KG1 (cell line): ENCODE data around the gene RAB11FIP3.
A peak's percentile ranks its signal among the peaks of the same experiment; 100 is the strongest.
"Not testable (repeated sequence)": the region's sequence is repeated elsewhere in the genome, so short reads cannot be mapped to it uniquely, and the experiment has no call there.

Experiments
- DNase-seq: peaks from one replicate; lab custom pipeline; 2025; lab: John Stamatoyannopoulos, UW

RAB11FIP3 gene

DNA sequence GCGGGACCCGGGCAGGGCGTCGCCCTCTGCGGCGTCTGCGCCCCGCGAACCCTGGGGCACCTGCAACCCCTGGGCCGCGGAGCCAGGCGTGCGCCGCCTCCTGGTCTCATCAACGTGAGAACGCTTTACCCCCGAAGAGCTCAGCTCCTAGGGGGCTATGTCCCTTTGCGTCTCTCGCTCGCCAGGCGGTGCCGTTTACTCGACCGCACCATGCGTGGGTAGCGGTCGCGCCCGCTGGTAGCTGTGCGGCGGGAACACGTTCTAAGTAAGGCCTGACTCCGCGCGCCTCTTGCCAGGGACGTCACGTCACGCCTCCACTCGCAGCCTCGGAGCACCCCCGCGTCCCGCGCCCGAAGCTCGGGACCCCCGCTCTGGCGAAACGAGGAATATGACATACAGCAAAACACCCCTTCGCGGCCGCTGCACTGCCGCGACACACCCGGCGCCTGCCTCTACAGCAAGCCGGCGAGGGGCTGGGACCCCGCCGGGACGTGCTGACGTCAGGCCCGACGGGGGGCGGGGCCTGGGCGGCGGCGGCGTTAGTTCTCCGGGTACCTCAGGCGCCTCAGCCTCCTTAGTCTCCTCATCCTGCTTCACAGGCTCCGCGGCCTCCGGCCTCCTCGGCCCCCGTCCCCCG, at the start of gene RAB11FIP3:
TSS of gene RAB11FIP3 (plus strand) at position 568 of the 637 bp plus-strand sequence. CDS start 358 bp downstream, outside the sequence.
- DNase-seq: peak; percentile 68

- no peak for DNase-seq
Observed at GRCh38 chr16:375927-376816, 49.3 kb upstream of the RAB11FIP3 start.

GRCh38 chr16:376817-377418, 48.5 kb upstream of the RAB11FIP3 start:
- no peak for DNase-seq

DNA sequence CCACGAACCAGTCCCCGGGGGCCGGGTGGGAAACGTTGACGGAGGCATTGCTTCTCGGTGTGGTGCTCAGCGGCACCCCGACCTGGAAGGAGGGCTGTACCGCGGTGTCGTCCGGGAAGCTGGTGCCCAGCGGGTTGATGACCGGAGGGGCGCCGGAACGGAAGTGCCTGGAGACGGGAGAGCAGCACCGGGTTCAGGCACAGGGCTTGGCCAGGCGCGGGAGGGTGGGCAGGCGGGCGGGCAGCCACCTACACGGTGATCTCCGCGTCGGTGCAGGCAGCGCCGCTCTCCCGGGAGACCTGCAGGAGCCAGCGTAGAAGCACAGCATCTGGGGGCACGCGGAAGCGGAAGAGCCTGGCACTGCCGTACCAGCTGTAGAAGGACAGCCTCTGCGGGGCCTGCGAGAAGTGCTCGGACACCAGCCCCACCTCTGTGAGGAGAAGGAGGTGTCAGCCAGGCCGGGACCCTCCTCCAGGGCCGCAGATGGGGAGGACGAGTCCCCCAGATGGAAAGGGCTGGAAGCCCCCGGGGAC, 48.0 kb upstream of the RAB11FIP3 start:
- DNase-seq: no peak

DNA sequence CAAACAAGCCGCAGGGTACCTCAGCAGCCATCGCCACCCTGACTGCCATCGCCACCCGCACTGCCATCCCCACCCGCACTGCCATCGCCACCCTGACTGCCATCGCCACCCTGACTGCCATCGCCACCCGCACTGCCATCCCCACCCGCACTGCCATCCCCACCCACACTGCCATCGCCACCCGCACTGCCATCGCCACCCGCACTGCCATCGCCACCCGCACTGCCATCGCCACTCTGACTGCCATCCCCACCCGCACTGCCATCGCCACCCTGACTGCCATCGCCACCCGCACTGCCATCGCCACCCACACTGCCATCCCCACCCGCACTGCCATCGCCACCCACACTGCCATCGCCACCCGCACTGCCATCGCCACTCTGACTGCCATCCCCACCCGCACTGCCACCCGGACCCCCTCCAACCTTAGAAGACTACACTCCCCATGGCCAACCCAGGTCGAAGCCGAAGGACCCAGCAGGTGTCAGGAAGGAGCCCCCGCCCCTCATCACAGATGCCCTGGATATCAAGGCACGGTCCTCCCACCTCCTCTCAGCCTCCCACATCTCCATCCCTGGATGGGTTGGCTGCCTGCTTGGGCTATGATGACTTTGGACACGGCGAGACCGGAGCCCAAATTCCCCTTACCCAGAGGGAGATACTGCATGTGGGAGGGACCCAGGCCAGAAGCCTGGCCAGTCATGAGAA, 47.2 kb upstream of the RAB11FIP3 start:
- DNase-seq: not testable (repeated sequence)

GRCh38 chr16:378821-379182, 46.6 kb upstream of the RAB11FIP3 start:
- DNase-seq: no peak

DNA sequence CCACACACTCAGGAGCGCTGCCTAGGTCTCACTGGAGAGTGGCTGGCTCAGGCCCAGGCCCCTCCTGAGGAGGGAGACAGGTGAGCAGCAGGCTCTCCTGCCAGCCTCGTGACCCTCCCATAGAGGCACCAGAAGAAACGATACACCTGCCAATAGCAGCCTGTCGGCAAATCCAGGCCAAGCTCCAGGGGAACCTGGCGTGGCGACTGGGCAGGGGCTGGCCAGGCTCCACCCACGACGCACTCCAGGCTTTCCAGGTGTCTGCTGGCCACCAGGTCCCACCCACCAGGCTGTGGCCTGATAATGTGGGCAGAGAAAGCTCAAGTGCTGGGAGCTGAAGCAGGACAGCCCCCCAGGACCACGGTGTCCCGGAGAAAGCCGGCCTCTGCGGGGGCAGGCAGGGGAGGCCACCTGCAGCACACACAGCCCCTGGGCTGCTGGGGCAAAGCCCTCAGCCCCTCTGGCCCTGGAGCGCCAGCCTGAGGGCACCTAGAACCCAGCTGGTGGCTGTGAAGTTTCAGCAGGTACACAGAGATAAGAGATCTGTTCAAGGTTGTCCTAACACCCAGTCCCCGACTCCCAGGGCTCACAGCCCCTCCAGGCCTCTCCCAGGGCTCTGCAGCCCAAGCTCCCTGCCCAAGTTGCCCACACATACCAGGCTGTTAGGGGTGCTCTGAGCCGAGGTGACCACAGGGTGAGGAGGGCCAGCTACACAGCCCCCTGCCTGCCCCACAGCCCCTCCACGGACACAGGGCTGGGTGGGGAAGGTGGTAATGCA, 46.1 kb upstream of the RAB11FIP3 start:
- no peak for DNase-seq

GRCh38 chr16:379961-380761, 45.3 kb upstream of the RAB11FIP3 start:
- DNase-seq: no peak

GRCh38 chr16:380762-381011, 44.8 kb upstream of the RAB11FIP3 start:
- DNase-seq: no peak

GRCh38 chr16:381012-381788, 44.2 kb upstream of the RAB11FIP3 start:
- no peak for DNase-seq

DNA sequence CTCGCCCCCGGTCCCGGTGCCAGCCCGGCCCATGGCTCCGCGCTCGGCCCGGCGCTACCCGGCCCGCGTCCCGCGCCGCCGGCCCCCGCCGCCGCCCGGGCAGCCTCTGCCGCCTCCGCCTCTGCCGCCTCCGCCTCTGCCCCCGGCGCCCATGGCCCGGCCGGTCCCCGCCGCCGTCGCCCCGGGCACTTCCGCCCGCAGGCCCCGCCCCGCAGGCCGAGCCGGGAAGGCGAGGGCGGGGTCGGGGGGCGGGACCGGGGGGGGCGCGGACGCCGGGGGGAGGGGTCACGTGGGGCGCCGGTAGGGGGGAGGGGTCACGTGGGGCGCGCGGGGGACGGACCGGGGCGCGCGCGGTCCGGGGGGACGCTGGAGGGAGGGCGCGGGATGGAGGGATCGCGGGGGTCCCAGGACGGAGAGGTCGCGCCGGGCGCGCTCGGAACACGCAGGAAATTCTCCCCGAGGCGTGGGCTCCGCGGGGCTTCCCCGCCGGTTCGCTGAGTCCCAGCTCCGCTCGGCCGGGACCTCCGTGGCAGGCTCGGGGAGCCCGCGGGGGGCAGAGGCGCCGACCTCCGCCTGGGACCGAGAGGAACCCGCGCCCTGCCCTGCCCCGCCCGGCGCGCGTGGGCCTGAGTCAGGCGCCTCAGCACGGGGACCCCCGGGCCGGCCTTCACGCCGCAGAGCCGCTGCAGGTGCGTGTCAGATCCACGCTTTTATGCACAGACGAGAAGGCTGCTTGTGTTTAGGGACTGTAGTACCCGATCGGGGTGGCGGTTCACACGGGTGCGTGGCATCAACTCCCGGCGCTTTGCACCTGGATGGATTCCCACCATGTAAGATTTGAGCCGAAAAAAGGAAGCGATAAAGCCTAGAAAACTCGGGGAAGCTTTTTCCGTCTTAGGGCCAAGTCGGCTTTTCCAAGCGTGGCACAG, 43.4 kb upstream of the RAB11FIP3 start, which contains the start of gene PGAP6:
TSS of gene PGAP6 (minus strand) at position 190 of the 929 bp plus-strand sequence. CDS start at position 33, 157 bp downstream.
- peak; percentile 39 for DNase-seq

- no peak for DNase-seq
Observed at GRCh38 chr16:383326-384051, 42.0 kb upstream of the RAB11FIP3 start.

GRCh38 chr16:386641-387156, 38.8 kb upstream of the RAB11FIP3 start:
- DNase-seq: no peak

- not testable (repeated sequence) for DNase-seq
Observed at GRCh38 chr16:387761-388666, 37.4 kb upstream of the RAB11FIP3 start.

DNA sequence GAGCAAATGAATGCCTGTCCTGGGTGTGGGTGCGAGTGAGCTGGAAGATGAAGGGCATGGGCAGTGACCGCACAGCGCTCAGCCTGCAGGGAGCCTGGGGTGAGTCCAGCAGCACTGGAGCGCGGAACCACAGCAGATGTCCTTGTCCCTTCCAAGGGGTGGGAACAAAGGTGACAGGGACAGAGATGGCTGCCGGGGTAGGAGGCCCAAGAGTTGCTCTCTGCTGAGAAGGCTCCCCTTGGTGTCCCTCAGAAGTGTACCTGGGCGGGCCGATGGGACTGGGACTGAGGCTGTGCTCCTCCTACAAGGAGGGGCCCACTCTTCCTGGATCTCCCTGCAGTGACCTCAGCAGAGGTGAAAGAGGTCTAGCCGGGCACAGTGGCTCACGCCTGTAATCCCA, 36.1 kb upstream of the RAB11FIP3 start:
- no peak for DNase-seq

GRCh38 chr16:391885-392335, 33.5 kb upstream of the RAB11FIP3 start:
- DNase-seq: peak; percentile 29
